Measurements from ENCODE around the gene SCNN1B. TPM values are rescaled to one million over a fixed set of nuclear protein-coding genes. Genes with fewer than 3 reads are reported as not detected.
"Not testable (repeated sequence)": the region's sequence is repeated elsewhere in the genome, so short reads cannot be mapped to it uniquely, and the experiment has no call there.

Gene SCNN1B
- total RNA-seq, 2 donors from 2014 or later = 4.7 TPM; not detected in 1

GRCh38 chr16:23293016-23293415, 9.1 kb upstream of the SCNN1B start:
- intact Hi-C loops (cut with DNase I) = no loop called here
- no peaks in the 10 kb centered on the region for H3K9me3 ChIP-seq
- no peak for ATAC-seq
- no peaks in the 10 kb centered on the region for H3K36me3 ChIP-seq (replicated peaks in 1 of 2; ENCODE audit: insufficient read depth in 1 of 2, low read depth in 2 of 2)
- H3K4me3 ChIP-seq = no peak overlapping the region
- WGBS, 2 donors = 87 to 91% methylated on average over 6 of the region's 6 CpGs
- TF ChIP-seq POLR2A (IDR thresholded peaks at IDR 0.05) = no peak
- TF ChIP-seq, protein P1, sequence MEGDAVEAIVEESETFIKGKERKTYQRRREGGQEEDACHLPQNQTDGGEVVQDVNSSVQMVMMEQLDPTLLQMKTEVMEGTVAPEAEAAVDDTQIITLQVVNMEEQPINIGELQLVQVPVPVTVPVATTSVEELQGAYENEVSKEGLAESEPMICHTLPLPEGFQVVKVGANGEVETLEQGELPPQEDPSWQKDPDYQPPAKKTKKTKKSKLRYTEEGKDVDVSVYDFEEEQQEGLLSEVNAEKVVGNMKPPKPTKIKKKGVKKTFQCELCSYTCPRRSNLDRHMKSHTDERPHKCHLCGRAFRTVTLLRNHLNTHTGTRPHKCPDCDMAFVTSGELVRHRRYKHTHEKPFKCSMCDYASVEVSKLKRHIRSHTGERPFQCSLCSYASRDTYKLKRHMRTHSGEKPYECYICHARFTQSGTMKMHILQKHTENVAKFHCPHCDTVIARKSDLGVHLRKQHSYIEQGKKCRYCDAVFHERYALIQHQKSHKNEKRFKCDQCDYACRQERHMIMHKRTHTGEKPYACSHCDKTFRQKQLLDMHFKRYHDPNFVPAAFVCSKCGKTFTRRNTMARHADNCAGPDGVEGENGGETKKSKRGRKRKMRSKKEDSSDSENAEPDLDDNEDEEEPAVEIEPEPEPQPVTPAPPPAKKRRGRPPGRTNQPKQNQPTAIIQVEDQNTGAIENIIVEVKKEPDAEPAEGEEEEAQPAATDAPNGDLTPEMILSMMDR (IDR thresholded peaks at IDR 0.05) = no peak
- H3K27me3 ChIP-seq = no peaks in the 10 kb centered on the region
- DNase-seq = no peak
- H3K27ac ChIP-seq = no peak overlapping the region
- no peaks in the 10 kb centered on the region for H3K4me1 ChIP-seq

GRCh38 chr16:23294260-23294659, 7.8 kb upstream of the SCNN1B start:
- Histone ChIP-seq H3K9me3 (no peaks in the 10 kb centered on the region), H3K27me3 (no peaks in the 10 kb centered on the region), H3K4me1 (no peaks in the 10 kb centered on the region), H3K4me3 (no peak overlapping the region), H3K27ac (no peak overlapping the region), H3K36me3 (replicated peaks in 1 of 2; ENCODE audit: insufficient read depth in 1 of 2, low read depth in 2 of 2) (no peaks in the 10 kb centered on the region)
- intact Hi-C loops (cut with DNase I) = no loop called here
- no peak for ATAC-seq
- 67 to 83% methylated on average over 2 of the region's 2 CpGs for WGBS, 2 donors
- no peak for TF ChIP-seq POLR2A (IDR thresholded peaks at IDR 0.05)
- TF ChIP-seq, protein P1 (IDR thresholded peaks at IDR 0.05) = no peak
- no peak for DNase-seq

DNA sequence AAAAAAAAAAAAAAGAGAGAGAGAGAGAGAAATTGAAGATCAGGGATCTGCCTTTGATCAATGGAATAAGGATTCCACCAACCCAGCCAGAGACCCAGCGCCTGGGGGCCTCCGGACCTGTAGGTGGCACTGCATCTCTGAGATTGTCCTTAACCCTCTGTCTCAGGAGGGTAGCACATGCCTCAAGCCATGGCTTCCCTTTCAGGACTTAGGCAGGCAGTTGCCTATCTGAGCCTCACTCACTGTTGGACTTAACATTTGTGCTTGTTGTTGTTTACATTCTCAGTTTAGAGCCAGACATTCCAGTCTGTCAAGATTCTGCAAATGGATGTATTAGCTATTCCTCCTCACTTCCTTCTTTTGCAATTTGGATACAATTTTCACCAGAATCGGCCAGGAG, 5.1 kb upstream of the SCNN1B start:
- intact Hi-C loops (cut with DNase I) = no loop called here
- H3K4me1 ChIP-seq = peaks cover 3% of the 10 kb centered on the region
- H3K4me3 ChIP-seq = no peak overlapping the region
- TF ChIP-seq POLR2A (IDR thresholded peaks at IDR 0.05) = no peak
- TF ChIP-seq, protein P1 (IDR thresholded peaks at IDR 0.05) = peak in 5 of 7 experiments; percentile 9 to 35 (median 18)
- H3K36me3 ChIP-seq (replicated peaks in 1 of 2; ENCODE audit: insufficient read depth in 1 of 2, low read depth in 2 of 2) = no peaks in the 10 kb centered on the region
- 59 to 80% methylated on average over 3 of the region's 3 CpGs for WGBS, 2 donors
- DNase-seq (peak in 2 of 4 donors; percentile 29 to 41), ATAC-seq (no peak)
- H3K27ac ChIP-seq = no peak overlapping the region
- H3K27me3 ChIP-seq = no peaks in the 10 kb centered on the region
- no peaks in the 10 kb centered on the region for H3K9me3 ChIP-seq

DNA sequence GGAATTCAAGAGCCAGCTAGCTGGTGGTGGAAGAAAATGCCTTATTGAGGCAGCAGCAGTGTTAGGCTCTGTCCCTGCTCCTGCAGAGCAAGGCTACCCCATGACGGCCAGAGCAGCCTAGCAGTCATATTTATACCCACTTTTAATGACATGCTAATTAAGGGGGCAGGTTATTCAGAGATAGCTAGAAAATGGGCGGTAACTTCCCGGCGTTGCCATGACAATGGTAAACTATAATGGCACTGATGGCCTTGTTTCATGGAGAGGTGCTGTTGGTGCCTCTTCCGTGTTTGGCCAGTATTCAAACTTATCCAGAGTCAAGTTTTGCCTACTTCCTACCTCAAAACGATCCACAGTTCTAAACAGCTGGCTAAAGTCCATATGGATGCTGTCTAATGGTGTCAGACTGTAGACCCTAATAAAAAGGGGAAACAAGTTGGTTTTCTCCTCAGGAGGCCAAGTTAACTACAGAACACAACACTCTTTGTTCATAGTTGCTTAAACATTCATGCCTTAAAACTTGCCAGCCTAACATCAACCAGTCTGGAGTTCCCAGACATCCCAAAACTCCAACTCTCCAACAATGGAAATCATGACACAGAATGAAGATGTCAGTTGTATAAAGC, 3.7 kb upstream of the SCNN1B start:
- intact Hi-C loops (cut with DNase I) = no loop called here
- H3K36me3 ChIP-seq (replicated peaks in 1 of 2; ENCODE audit: insufficient read depth in 1 of 2, low read depth in 2 of 2) = no peaks in the 10 kb centered on the region
- no peaks in the 10 kb centered on the region for H3K27me3 ChIP-seq
- no peak overlapping the region for H3K4me3 ChIP-seq
- DNase-seq (no peak), ATAC-seq (no peak)
- no peak overlapping the region for H3K27ac ChIP-seq
- WGBS, 2 donors = 57 to 61% methylated on average over 4 to 6 of the region's 6 CpGs
- H3K4me1 ChIP-seq = peaks cover 9% of the 10 kb centered on the region
- H3K9me3 ChIP-seq = no peaks in the 10 kb centered on the region
- TF ChIP-seq, protein P1 (IDR thresholded peaks at IDR 0.05) = no peak
- TF ChIP-seq POLR2A (IDR thresholded peaks at IDR 0.05) = no peak

DNA sequence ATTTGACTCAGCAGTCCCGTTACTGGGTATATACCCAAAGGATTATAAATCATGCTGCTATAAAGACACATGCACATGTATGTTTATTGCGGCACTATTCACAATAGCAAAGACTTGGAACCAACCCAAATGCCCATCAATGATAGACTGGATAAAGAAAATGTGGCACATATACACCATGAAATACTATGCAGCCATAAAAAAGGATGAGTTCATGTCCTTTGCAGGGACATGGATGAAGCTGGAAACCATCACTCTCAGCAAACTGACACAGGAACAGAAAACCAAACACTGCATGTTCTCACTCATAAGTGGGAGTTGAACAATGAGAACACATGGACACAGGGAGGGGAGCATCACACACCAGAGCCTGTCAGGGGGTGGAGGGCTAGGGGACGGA, 2.3 kb upstream of the SCNN1B start:
- H3K36me3 ChIP-seq (replicated peaks in 1 of 2; ENCODE audit: insufficient read depth in 1 of 2, low read depth in 2 of 2); intact Hi-C loops (cut with DNase I); H3K27me3 ChIP-seq; DNase-seq; H3K4me3 ChIP-seq; H3K4me1 ChIP-seq; H3K27ac ChIP-seq; H3K9me3 ChIP-seq; ATAC-seq: not testable (repeated sequence)
- WGBS, 2 donors = 56 to 89% methylated on average over 3 of the region's 3 CpGs

Measured in body of pancreas (tissue), 4 donors.